GM12878 (cell line): Measurements from ENCODE around the gene ATG9B. TPM values are rescaled to one million over a fixed set of nuclear protein-coding genes. Genes with fewer than 3 reads are reported as not detected.
A peak's percentile ranks its signal among the peaks of the same experiment; 100 is the strongest.

Experiments used
- ATAC-seq: fragments of 200-7000 bp; cut with Tn5 transposase; 3 replicates; pipeline ENCODE4 v1.9.1; 2020; ENCODE audit warnings: mild to moderate bottlenecking, moderate library complexity
- BruUV-seq: library from RNA; stranded (reverse); fragments of 400-500 nt; replicated peaks from 2 replicates; lab custom pipeline; 2021; lab: Mats Ljungman, UMichigan
- CTCF ChIA-PET: fragments of 300-600 bp; sonication (Branson Sonifier 250); formaldehyde crosslinking; extraction: SDS; loops from one replicate; lab custom pipeline; 2021; ENCODE audit warnings: inconsistent platforms; lab: Yijun Ruan, JAX
- POLR2A ChIA-PET: fragments of 350-600 bp; formaldehyde crosslinking; extraction: SDS; loops from one replicate; lab custom pipeline; 2021; ENCODE audit warnings: inconsistent platforms; lab: Charles Lee
- RAD21 ChIA-PET: fragments of 300-600 bp; sonication (Branson Sonifier 250); formaldehyde crosslinking; loops from one replicate; lab custom pipeline; 2023; ENCODE audit warnings: antibody characterized with exemption; ENCODE audit not compliant: unreplicated experiment; lab: Charles Lee
- SMC1A ChIA-PET: fragments of 300-600 bp; sonication (Branson Sonifier 250); formaldehyde crosslinking; loops from one replicate; lab custom pipeline; 2023; ENCODE audit not compliant: unreplicated experiment, uncharacterized antibody; lab: Charles Lee
- DNase-seq: peaks from one replicate; pipeline ENCODE4 v3.0.0-alpha.2; 2011; ENCODE audit warnings: low read depth, low spot score
- FAIRE-seq: peaks from 3 replicates; lab custom pipeline; 2011; peaks lifted over from hg19 to GRCh38; lab: Jason Lieb, UNC
- H2AFZ ChIP-seq: 2 replicates; pipeline ENCODE4 v1.6.0; 2011; ENCODE audit warnings: low read depth, low read length, control low read depth; ENCODE audit not compliant: control insufficient read depth
- H3K27ac ChIP-seq: 2 replicates; pipeline ENCODE4 v1.5.1; 2011; ENCODE audit warnings: control low read depth; ENCODE audit not compliant: control insufficient read depth, insufficient read depth
- H3K27me3 ChIP-seq, 2 experiments: replicated peaks in 1 of 2; 2 replicates each; pipeline versions ENCODE4 v1.6.0 to v1.6.1; 2011; ENCODE audit warnings: low read length in 1 of 2; ENCODE audit not compliant: control insufficient read depth in 2 of 2, insufficient read depth in 2 of 2
- H3K36me3 ChIP-seq, 2 experiments: 2 replicates each; pipeline ENCODE4 v1.5.1; 2011; ENCODE audit warnings: low read length in 1 of 2; ENCODE audit not compliant: control insufficient read depth in 2 of 2, insufficient read depth in 2 of 2
- H3K4me1 ChIP-seq: 2 replicates; pipeline ENCODE4 v1.6.1; 2011; ENCODE audit warnings: mild to moderate bottlenecking, low read length, moderate library complexity, mixed read lengths; ENCODE audit not compliant: control insufficient read depth, insufficient read depth
- H3K4me2 ChIP-seq: 2 replicates; pipeline ENCODE4 v1.6.0; 2011; ENCODE audit warnings: control low read depth; ENCODE audit not compliant: control insufficient read depth, insufficient read depth
- H3K4me3 ChIP-seq: fragments of 200-600 bp; sonication (generic); 2 replicates; pipeline ENCODE4 v1.5.1; 2016
- H3K79me2 ChIP-seq: 2 replicates; pipeline ENCODE4 v1.6.0; 2011; ENCODE audit warnings: low read length; ENCODE audit not compliant: control insufficient read depth, insufficient read depth
- H3K9ac ChIP-seq: 2 replicates; pipeline ENCODE4 v1.8.0; 2011; ENCODE audit warnings: low read length, control low read depth, mixed read lengths; ENCODE audit not compliant: control insufficient read depth, insufficient read depth
- H3K9me3 ChIP-seq: replicated peaks from 3 replicates; pipeline ENCODE4 v1.5.1; 2011; ENCODE audit warnings: mild to moderate bottlenecking, low read length; ENCODE audit not compliant: control insufficient read depth, insufficient read depth
- H4K20me1 ChIP-seq: 2 replicates; pipeline ENCODE4 v1.6.0; 2011; ENCODE audit not compliant: control insufficient read depth, insufficient read depth
- CBX5 ChIP-seq: sonication (generic); IDR thresholded peaks from 2 replicates; pipeline ENCODE4 v1.6.1; 2016; ENCODE audit warnings: low read depth, moderate library complexity, mild to moderate bottlenecking, inconsistent platforms
- HDAC2 ChIP-seq: fragments of 200-600 bp; sonication (generic); IDR thresholded peaks from 2 replicates; pipeline ENCODE4 v1.6.1; 2017
- IKZF1 ChIP-seq: fragments of 450-650 bp; conservative IDR thresholded peaks from 2 replicates; pipeline ENCODE4 v1.6.1; 2017; ENCODE audit warnings: antibody characterized with exemption, mild to moderate bottlenecking
- NR2C1 ChIP-seq: fragments of 450-650 bp; IDR thresholded peaks from 2 replicates; pipeline ENCODE4 v1.6.1; 2017; ENCODE audit warnings: antibody characterized with exemption, mild to moderate bottlenecking, moderate library complexity
- NR2F1 ChIP-seq: fragments of 450-650 bp; conservative IDR thresholded peaks from 2 replicates; pipeline ENCODE4 v1.6.1; 2017; ENCODE audit warnings: mild to moderate bottlenecking
- POLR2AphosphoS5 ChIP-seq: IDR thresholded peaks from 2 replicates; pipeline ENCODE4 v1.6.1; 2011; ENCODE audit warnings: mild to moderate bottlenecking, low read length, inconsistent platforms
- TCF12 ChIP-seq: IDR thresholded peaks from 2 replicates; pipeline ENCODE4 v1.6.1; 2011; ENCODE audit warnings: low read depth, mild to moderate bottlenecking, low read length
- ZBTB11 ChIP-seq: fragments of 450-650 bp; formaldehyde crosslinking; IDR thresholded peaks from 2 replicates; pipeline ENCODE4 v1.5.0; 2022; ENCODE audit warnings: mild to moderate bottlenecking, missing genetic modification characterization
- ZNF24 ChIP-seq: fragments of 450-650 bp; IDR thresholded peaks from 2 replicates; pipeline ENCODE4 v1.6.1; 2017; ENCODE audit warnings: antibody characterized with exemption, mild to moderate bottlenecking
- WGBS: methylation state at CpG from one replicate; pipeline ENCODE4 v1.1.6; 2016; ENCODE audit warnings: low lambda C conversion rate; ENCODE audit not compliant: insufficient replicate concordance, insufficient coverage; ENCODE audit errors: missing lambda C conversion rate; 5-methylcytosine and 5-hydroxymethylcytosine counted together
- in situ Hi-C: fragments of 300-500 bp; cut with MboI; formaldehyde crosslinking; loops from 9 replicates; pipeline ENCODE4 v1.14.3; 2018; ENCODE audit warnings: mixed read lengths
- intact Hi-C: fragments of 100-400 bp; cut with micrococcal nuclease; formaldehyde crosslinking; loops from one replicate; pipeline ENCODE4 v1.14.2; 2022; ENCODE audit not compliant: unreplicated experiment
- polyA plus RNA-seq, 11 experiments: library from polyadenylated mRNA; depleted of rRNA in 4 of 11; unstranded in 6 of 11; stranded (reverse) in 5 of 11; fragments of >200 nt; fragmentation: Nextera tagmentation in 4 of 11; fragmentation: Illumina TruSeq in 1 of 11; extraction: Ambion mirVana in 4 of 11; extraction: Trizol in 1 of 11; gene quantifications; 1 replicate in 1 of 11; 2 replicates in 10 of 11; pipeline versions ENCODE4 v1.2.1 to v1.2.3, GENCODE V29; 2011 to 2016; ENCODE audit warnings: inconsistent platforms in 2 of 11, missing spikeins in 2 of 11, low read depth in 1 of 11
- total RNA-seq, 4 experiments: library from RNA; depleted of rRNA in 3 of 4; stranded (reverse); fragments of >200 nt in 3 of 4; fragmentation: Illumina TruSeq in 1 of 4; extraction: Trizol in 1 of 4; gene quantifications; 2 replicates each; pipeline versions ENCODE4 v1.2.1 to v1.2.3, GENCODE V29; 2013 to 2021

The ATG9B gene
- total and polyA plus RNA-seq, 10 of the 15 experiments (the other 5 are each of a cell fraction or from before 2014, with no cell fraction given) = 0.01 to 0.83 (median 0.12) TPM; not detected in 2

GRCh38 chr7:150973571-150974451 lies 50.5 kb downstream of the ATG9B start:
- Histone ChIP-seq H3K4me2 (peak overlapping the region; percentile 48; the same call in 1 of the 2 replicates), H3K27me3 (peaks cover 4 to 5% of the 10 kb centered on the region in 2 experiments), H3K4me3 (no peak overlapping the region; the same call in 1 of the 2 replicates), H3K27ac (no peak overlapping the region), H3K9me3 (no peaks in the 10 kb centered on the region), H3K36me3 (no peaks in the 10 kb centered on the region), H3K9ac (no peak overlapping the region), H2AFZ (no peak overlapping the region; the same call in 1 of the 2 replicates), H3K79me2 (no peaks in the 10 kb centered on the region), H3K4me1 (peaks cover 3% of the 10 kb centered on the region), H4K20me1 (no peaks in the 10 kb centered on the region)
- DNase-seq (no peak), ATAC-seq (peak; percentile 3; the same call in 2 of the 3 replicates), FAIRE-seq (no peak)
- ChIA-PET RAD21 (no interaction called here), CTCF (no interaction called here), POLR2A (interaction anchor here (0.5 kb wide), 1 partner anchor 49 kb away, joined by 3 read pairs; no protein-coding TSS in a partner anchor), SMC1A (interaction anchor here (1.3 kb wide), 1 partner anchor 10 kb away, joined by 3 read pairs; no protein-coding TSS in a partner anchor)
- in situ Hi-C loops = no loop called here
- BruUV-seq = no TSS peak
- intact Hi-C loops = no loop called here
- WGBS = 33% methylated on average over 23 of the region's 27 CpGs
- TF ChIP-seq POLR2AphosphoS5 (no peak), CBX5 (no peak), TCF12 (peak; percentile 52; the same call in 1 of the 2 replicates), NR2F1 (peak; percentile 58), ZNF24 (no peak), IKZF1 (no peak), HDAC2 (no peak), ZBTB11 (CRISPR knock-in tag) (no peak), NR2C1 (peak; percentile 43; the same call in 1 of the 2 replicates)
- TF ChIP-seq, all 136 proteins: peak for 3
